ENCODE results near the gene TMCC2. TPM values are rescaled to one million over a fixed set of nuclear protein-coding genes. Genes with fewer than 3 reads are reported as not detected.
"Not testable (repeated sequence)": the region's sequence is repeated elsewhere in the genome, so short reads cannot be mapped to it uniquely, and the experiment has no call there.

Gene TMCC2
- polyA plus RNA-seq, 3 donors from 2014 or later, result 0.50 to 1.1 TPM; not detected in 1

DNA sequence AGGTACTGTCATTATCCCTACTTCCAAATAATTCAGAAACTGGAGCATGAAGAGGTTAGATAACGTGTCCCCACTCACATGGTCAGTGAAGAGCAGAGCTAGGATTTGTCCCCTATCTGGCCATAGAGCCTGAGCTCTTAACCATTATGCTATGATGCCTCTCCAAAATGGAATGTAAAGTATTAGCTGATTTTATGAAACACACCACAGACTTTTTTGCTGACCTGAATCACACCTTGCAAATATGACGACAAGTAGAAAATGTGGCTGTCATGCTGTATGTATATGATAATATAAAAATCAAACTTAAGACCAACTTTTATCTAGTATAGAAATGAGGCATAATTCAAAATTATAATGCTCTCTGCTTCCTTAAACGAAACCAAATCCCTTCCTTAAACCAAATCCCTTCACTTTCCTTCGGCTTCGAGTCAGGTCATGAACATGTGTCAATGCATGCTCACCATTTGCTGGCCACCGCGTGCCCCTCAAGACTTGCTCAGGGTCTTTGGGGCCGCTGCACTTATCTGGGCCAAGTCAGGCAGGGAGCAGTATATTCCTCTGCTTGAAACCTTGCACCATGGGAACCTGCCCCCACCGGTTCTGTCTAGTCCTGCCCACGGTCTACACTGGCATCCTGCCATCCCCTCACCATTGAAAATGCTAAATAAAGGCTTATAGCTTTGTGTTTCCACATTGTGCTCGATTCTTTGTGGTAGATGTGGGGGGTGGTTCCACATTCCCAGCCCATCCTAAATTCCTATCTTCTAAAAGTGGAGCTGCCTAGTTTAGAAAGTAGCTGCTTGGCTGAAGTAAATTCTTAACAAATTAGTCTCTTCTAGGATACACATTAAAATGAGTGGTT is 1.6 kb upstream of the TMCC2 start:
- Mint-ChIP-seq H3K27ac (no peak overlapping the region), H3K4me3 (peak overlapping the region in 2 of 5 donors; percentile 63 to 73), H3K36me3 (no peaks in the 10 kb centered on the region), H3K4me1 (peaks cover 30 to 32% of the 10 kb centered on the region in 2 donors), H3K27me3 (ENCODE audit: low read depth in 3 of 3) (peaks cover 8 to 13% (median 12%) of the 10 kb centered on the region in 3 donors), H3K9me3 (no peaks in the 10 kb centered on the region)
- no peak for DNase-seq

DNA sequence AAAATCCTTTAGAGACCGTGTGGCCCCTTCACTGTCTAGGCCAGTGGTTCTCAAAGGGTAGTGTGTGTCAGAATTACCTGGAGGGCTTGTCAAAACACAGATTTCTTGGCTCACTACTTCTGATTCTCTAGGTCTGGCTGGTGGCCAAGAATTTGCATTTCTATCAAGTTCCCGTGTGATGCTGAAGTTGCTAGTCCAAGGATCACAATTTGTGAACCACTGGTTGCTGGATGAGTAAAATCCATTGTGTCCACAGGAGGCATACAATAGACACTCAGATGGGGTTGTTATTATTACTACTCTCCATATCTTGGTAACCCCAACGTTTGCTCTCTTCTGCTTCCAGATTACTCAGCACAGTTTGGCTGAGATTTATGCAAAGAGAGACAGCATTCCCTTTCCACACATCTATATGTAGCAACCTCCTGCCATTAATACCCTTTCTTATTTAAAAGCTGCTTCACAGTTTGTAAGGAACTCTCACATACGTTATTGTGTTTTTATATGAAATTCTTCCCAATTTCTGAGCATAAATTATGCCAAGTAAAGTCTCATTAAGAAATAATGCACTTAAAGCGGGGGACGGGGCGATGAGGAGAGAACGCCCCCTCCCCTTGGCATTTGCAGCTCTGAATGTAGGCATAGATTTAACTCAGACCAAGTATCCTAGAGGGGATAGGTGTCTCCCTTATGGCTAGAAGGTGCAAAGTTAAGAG is 720 bp upstream of the TMCC2 start:
- Mint-ChIP-seq H3K27me3 (ENCODE audit: low read depth in 3 of 3) (peaks cover 8 to 13% (median 12%) of the 10 kb centered on the region in 3 donors), H3K9me3 (no peaks in the 10 kb centered on the region), H3K27ac (no peak overlapping the region), H3K4me3 (peak overlapping the region; percentile 73 to 82 (median 75)), H3K4me1 (peaks cover 30 to 32% of the 10 kb centered on the region in 2 donors), H3K36me3 (no peaks in the 10 kb centered on the region)
- no peak for DNase-seq

DNA sequence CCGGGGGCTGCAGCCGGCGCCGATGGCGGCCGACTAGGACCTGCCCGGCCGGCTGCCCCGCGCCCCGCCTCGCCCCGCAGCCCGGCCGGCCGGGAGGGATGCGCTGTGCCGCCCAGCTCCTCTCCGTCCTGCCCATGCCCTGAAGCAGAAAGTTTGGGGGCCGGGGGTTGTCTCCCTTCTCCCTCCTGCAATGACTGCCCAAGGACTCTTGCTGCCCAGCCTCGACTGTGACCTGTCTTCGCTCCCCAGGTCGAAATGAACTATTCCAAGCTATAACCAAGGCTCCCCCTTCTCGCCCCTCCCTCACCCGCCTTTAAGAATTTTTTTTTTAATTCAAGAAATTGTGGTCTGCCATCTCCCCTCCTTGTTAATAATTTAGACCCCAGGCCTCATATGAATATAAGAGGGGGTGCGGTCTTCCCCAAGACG is 361 bp downstream of the TMCC2 start:
- Mint-ChIP-seq H3K9me3 (no peaks in the 10 kb centered on the region), H3K36me3 (no peaks in the 10 kb centered on the region), H3K4me3 (peak overlapping the region; percentile 85 to 99 (median 92)), H3K27ac (peak overlapping the region in 2 of 6 donors; percentile 35 to 81), H3K27me3 (ENCODE audit: low read depth in 3 of 3) (peaks cover 8 to 12% (median 9%) of the 10 kb centered on the region in 3 donors), H3K4me1 (peaks cover 30 to 32% of the 10 kb centered on the region in 2 donors)
- DNase-seq, result peak in 1 of 3 donors; percentile 3

- Mint-ChIP-seq H3K27ac (peak overlapping the region in 2 of 6 donors; percentile 26 to 47), H3K27me3 (ENCODE audit: low read depth in 3 of 3) (peaks cover 8 to 12% (median 9%) of the 10 kb centered on the region in 3 donors), H3K36me3 (no peaks in the 10 kb centered on the region), H3K4me3 (peak overlapping the region; percentile 85 to 99 (median 92)), H3K9me3 (no peaks in the 10 kb centered on the region), H3K4me1 (peaks cover 30 to 32% of the 10 kb centered on the region in 2 donors)
- DNase-seq, result peak; percentile 50 to 61 (median 56)
These were observed 1.7 kb downstream of the TMCC2 start for GRCh38 chr1:205229399-205229871.

- H3K27ac Mint-ChIP-seq, result peak overlapping the region in 1 of 6 donors; percentile 43
- DNase-seq, result no peak
- no peaks in the 10 kb centered on the region for H3K9me3 Mint-ChIP-seq
- peak overlapping the region; percentile 85 to 99 (median 92) for H3K4me3 Mint-ChIP-seq
- peaks cover 30 to 32% of the 10 kb centered on the region in 2 donors for H3K4me1 Mint-ChIP-seq
- H3K27me3 Mint-ChIP-seq (ENCODE audit: low read depth in 3 of 3), result peaks cover 8 to 12% (median 9%) of the 10 kb centered on the region in 3 donors
- no peaks in the 10 kb centered on the region for H3K36me3 Mint-ChIP-seq
These were observed 2.4 kb downstream of the TMCC2 start for GRCh38 chr1:205229916-205230700.

DNA sequence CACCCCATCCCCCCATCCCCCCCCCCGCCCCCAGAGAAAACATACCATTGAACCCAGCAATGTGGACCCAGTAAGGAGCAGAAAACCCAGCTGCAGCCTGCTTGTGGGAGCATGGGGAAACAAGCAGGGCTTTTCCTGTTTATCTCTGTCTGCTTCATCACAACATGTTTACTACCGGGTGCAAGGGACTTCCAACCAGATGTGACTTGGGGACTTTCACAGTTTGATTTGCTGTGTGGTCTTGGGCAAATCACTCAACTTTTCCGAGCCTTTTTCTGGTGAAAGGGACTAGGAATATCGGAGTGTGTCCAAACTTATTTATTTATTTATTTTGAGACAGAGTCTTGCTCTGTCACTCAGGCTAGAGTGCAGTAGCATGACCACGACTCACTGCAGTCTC is 3.2 kb downstream of the TMCC2 start:
- Mint-ChIP-seq H3K27ac (no peak overlapping the region), H3K27me3 (ENCODE audit: low read depth in 3 of 3) (peaks cover 8 to 12% (median 9%) of the 10 kb centered on the region in 3 donors), H3K4me3 (no peak overlapping the region), H3K4me1 (peaks cover 30 to 32% of the 10 kb centered on the region in 2 donors), H3K36me3 (no peaks in the 10 kb centered on the region), H3K9me3 (no peaks in the 10 kb centered on the region)
- no peak for DNase-seq

GRCh38 chr1:205232127-205232820 is 4.5 kb downstream of the TMCC2 start:
- DNase-seq, result no peak
- no peak overlapping the region for H3K4me3 Mint-ChIP-seq
- peaks cover 5 to 9% (median 6%) of the 10 kb centered on the region in 3 donors for H3K27me3 Mint-ChIP-seq (ENCODE audit: low read depth in 3 of 3)
- H3K36me3 Mint-ChIP-seq, result peaks cover 0 to 2% (median 0%) of the 10 kb centered on the region in 3 donors
- no peaks in the 10 kb centered on the region for H3K9me3 Mint-ChIP-seq
- H3K4me1 Mint-ChIP-seq, result peaks cover 27 to 29% of the 10 kb centered on the region in 2 donors
- no peak overlapping the region for H3K27ac Mint-ChIP-seq

DNA sequence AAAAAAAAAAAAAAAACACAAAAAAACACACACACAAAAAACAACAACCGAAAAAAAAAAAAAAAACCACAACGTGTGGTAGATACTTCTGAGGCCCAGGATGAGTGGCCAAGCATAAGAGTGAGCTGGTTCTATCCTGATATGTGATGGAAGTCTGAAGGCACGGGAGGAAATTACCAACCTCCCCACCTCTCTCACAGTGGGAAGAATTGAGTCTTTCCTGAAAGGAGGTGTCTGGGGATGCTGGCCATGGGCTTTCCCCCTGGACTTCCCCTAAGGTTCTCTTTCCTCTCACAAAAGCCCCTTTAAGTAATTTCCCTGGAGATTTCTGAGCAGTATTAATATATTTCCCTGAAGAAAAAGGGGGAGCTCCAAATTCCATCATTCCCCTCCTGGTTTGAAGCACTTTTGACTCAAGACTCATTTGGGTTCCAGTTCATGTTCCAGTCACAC is 5.2 kb downstream of the TMCC2 start:
- H3K27me3 Mint-ChIP-seq (ENCODE audit: low read depth in 3 of 3), result peaks cover 5 to 8% (median 6%) of the 10 kb centered on the region in 3 donors
- H3K4me3 Mint-ChIP-seq, result no peak overlapping the region
- no peak overlapping the region for H3K27ac Mint-ChIP-seq
- peaks cover 0 to 3% (median 0%) of the 10 kb centered on the region in 3 donors for H3K36me3 Mint-ChIP-seq
- peaks cover 25 to 26% of the 10 kb centered on the region in 2 donors for H3K4me1 Mint-ChIP-seq
- H3K9me3 Mint-ChIP-seq, result no peaks in the 10 kb centered on the region
- no peak for DNase-seq

DNA sequence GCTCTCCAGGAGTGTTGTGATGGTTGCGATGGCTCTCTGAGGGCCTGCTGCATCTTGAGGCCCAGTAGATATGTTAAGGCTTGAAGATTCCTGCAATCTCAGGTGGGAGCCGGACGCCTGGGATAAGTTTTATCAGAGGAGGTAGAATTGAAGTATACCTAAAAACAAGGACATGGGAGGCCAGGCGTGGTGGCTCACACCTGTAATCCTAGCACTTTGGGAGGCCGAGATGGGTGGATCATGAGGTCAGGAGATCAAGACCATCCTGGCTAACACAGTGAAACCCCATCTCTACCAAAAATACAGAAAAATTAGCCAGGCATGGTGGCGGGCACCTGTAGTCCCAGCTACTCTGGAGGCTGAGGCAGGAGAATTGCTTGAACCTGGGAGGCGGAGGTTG is 6.2 kb downstream of the TMCC2 start:
- H3K27ac Mint-ChIP-seq; H3K9me3 Mint-ChIP-seq; DNase-seq; H3K36me3 Mint-ChIP-seq; H3K27me3 Mint-ChIP-seq (ENCODE audit: low read depth in 3 of 3); H3K4me3 Mint-ChIP-seq: not testable (repeated sequence)
- peaks cover 16% of the 10 kb centered on the region in 2 donors for H3K4me1 Mint-ChIP-seq

DNA sequence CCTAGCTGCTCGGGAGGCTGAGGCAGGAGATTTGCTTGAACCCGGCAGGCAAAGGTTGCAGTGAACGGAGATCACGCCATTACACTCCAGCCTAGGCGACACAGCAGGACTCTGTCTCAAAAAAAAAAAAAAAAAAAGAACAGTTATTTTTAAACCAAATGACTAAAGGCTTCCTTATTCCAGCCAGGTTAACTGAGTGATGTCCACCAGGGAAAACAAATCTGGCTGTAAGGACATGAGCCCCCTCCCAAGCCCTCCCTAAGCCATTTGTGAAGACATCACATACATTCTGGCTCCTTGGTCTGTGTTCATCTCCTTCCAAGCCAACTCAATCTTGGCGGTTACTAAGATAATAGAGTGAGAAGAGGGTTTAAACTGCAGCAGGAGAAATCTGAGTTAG is 8.2 kb downstream of the TMCC2 start:
- H3K27me3 Mint-ChIP-seq (ENCODE audit: low read depth in 3 of 3), result peaks cover 3 to 9% (median 4%) of the 10 kb centered on the region in 3 donors
- H3K27ac Mint-ChIP-seq, result no peak overlapping the region
- no peaks in the 10 kb centered on the region for H3K4me1 Mint-ChIP-seq
- no peaks in the 10 kb centered on the region for H3K9me3 Mint-ChIP-seq
- no peak overlapping the region for H3K4me3 Mint-ChIP-seq
- peaks cover 0 to 3% (median 0%) of the 10 kb centered on the region in 3 donors for H3K36me3 Mint-ChIP-seq
- no peak for DNase-seq

DNA sequence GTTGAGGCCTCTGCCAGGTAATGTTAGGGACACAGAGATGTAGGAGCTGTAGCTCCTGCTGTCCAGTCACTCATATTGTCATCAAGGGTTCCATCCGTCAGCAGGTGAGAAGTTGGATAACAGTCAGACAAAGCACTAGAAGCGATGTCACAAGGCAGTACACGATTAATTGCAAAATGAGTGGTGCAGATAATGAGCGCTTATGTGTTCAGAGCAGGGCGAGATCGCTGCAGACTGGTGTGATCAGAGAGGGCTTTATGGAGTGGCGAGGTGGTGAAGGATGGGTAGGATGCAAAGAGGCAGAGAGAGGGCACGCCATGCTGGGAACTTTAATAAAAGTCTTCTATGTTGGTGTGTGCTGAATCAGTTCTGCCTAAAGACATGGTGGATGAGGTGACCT is 8.8 kb downstream of the TMCC2 start:
- Mint-ChIP-seq H3K27ac (no peak overlapping the region), H3K9me3 (no peaks in the 10 kb centered on the region), H3K36me3 (peaks cover 0 to 3% (median 0%) of the 10 kb centered on the region in 3 donors), H3K4me1 (no peaks in the 10 kb centered on the region), H3K4me3 (no peak overlapping the region), H3K27me3 (ENCODE audit: low read depth in 3 of 3) (peaks cover 3 to 9% (median 4%) of the 10 kb centered on the region in 3 donors)
- DNase-seq, result no peak

- H3K27me3 Mint-ChIP-seq (ENCODE audit: low read depth in 3 of 3), result peaks cover 3 to 9% (median 4%) of the 10 kb centered on the region in 3 donors
- no peaks in the 10 kb centered on the region for H3K4me1 Mint-ChIP-seq
- no peak for DNase-seq
- peaks cover 0 to 3% (median 0%) of the 10 kb centered on the region in 3 donors for H3K36me3 Mint-ChIP-seq
- H3K9me3 Mint-ChIP-seq, result no peaks in the 10 kb centered on the region
- no peak overlapping the region for H3K4me3 Mint-ChIP-seq
- H3K27ac Mint-ChIP-seq, result no peak overlapping the region
These were observed 9.3 kb downstream of the TMCC2 start for GRCh38 chr1:205236951-205237475.
